SK-N-MC (cell line): Measurements from ENCODE around the gene FARS2.

Source experiments
- DNase-seq: peaks from one replicate; pipeline ENCODE4 v3.0.0-alpha.2; 2011; ENCODE audit warnings: low read depth, low spot score
- H3K27ac ChIP-seq: fragments of 200-600 bp; sonication (generic); 2 replicates; pipeline ENCODE4 v1.5.1; 2016; ENCODE audit warnings: mixed run types
- H3K36me3 ChIP-seq: fragments of 200-600 bp; sonication (generic); 2 replicates; pipeline ENCODE4 v1.6.1; 2017; ENCODE audit warnings: antibody characterized with exemption, low read length, mixed read lengths; ENCODE audit not compliant: insufficient read depth
- H3K4me3 ChIP-seq: fragments of 200-600 bp; sonication (generic); 2 replicates; pipeline ENCODE4 v1.5.1; 2016
- H3K9ac ChIP-seq: fragments of 200-600 bp; sonication (generic); 2 replicates; pipeline ENCODE4 v1.8.0; 2017; ENCODE audit warnings: mixed run types, mixed read lengths; ENCODE audit not compliant: insufficient read length
- H3K9me3 ChIP-seq: fragments of 200-600 bp; sonication (generic); 2 replicates; pipeline ENCODE4 v1.6.1; 2017; ENCODE audit warnings: low read depth, mild to moderate bottlenecking, antibody characterized with exemption, low read length, moderate library complexity, mixed read lengths
- EZH2 ChIP-seq: fragments of 200-600 bp; sonication (generic); IDR thresholded peaks from one replicate; pipeline ENCODE4 v1.6.1; 2017; ENCODE audit warnings: antibody characterized with exemption
- FOXP2 ChIP-seq: optimal IDR thresholded peaks from 2 replicates; pipeline ENCODE3; 2011; ENCODE audit warnings: mild to moderate bottlenecking, moderate library complexity; ENCODE audit not compliant: insufficient read depth; ENCODE audit errors: extremely low read length, control extremely low read depth
- POLR2AphosphoS5 ChIP-seq: IDR thresholded peaks from 2 replicates; pipeline ENCODE4 v1.6.1; 2012; ENCODE audit warnings: mild to moderate bottlenecking, low read depth, low read length, borderline replicate concordance

Gene FARS2

GRCh38 chr6:5626727-5627426 lies 365.6 kb downstream of the FARS2 start:
- TF ChIP-seq EZH2 (no peak), POLR2AphosphoS5 (no peak), FOXP2 (no peak)
- Histone ChIP-seq H3K36me3 (no peaks in the 10 kb centered on the region), H3K9me3 (no peaks in the 10 kb centered on the region), H3K4me3 (no peak overlapping the region), H3K27ac (no peak overlapping the region), H3K9ac (no peak overlapping the region)
- no peak for DNase-seq

GRCh38 chr6:5630636-5631035 lies 369.3 kb downstream of the FARS2 start:
- H3K9me3 ChIP-seq: no peaks in the 10 kb centered on the region
- no peaks in the 10 kb centered on the region for H3K36me3 ChIP-seq
- TF ChIP-seq POLR2AphosphoS5: no peak
- TF ChIP-seq FOXP2: no peak
- TF ChIP-seq EZH2: no peak
- no peak overlapping the region for H3K27ac ChIP-seq
- DNase-seq: no peak
- H3K4me3 ChIP-seq: no peak overlapping the region
- no peak overlapping the region for H3K9ac ChIP-seq

- Histone ChIP-seq H3K9ac (no peak overlapping the region), H3K9me3 (no peaks in the 10 kb centered on the region), H3K36me3 (no peaks in the 10 kb centered on the region), H3K4me3 (0 out of 2 replicates have a peak overlapping the region, but pooled peaks have one; percentile 22), H3K27ac (no peak overlapping the region; the same call in 1 of the 2 replicates)
- TF ChIP-seq EZH2 (no peak), POLR2AphosphoS5 (peak; percentile 35; the same call in 1 of the 2 replicates)
- DNase-seq: peak; percentile 64
Measured at GRCh38 chr6:5632348-5632935, 371.1 kb downstream of the FARS2 start.

GRCh38 chr6:5634525-5634924 lies 373.2 kb downstream of the FARS2 start:
- DNase-seq: no peak
- Histone ChIP-seq H3K36me3 (no peaks in the 10 kb centered on the region), H3K9ac (no peak overlapping the region), H3K9me3 (no peaks in the 10 kb centered on the region), H3K4me3 (no peak overlapping the region), H3K27ac (no peak overlapping the region)
- no peak for TF ChIP-seq EZH2
- no peak for TF ChIP-seq FOXP2
- TF ChIP-seq POLR2AphosphoS5: no peak

- 0 out of 2 replicates have a peak, but pooled peaks cover 4% of the 10 kb centered on the region for H3K9me3 ChIP-seq
- H3K4me3 ChIP-seq: no peak overlapping the region
- DNase-seq: no peak
- H3K36me3 ChIP-seq: no peaks in the 10 kb centered on the region
- TF ChIP-seq EZH2: no peak
- no peak for TF ChIP-seq POLR2AphosphoS5
- TF ChIP-seq FOXP2: no peak
- H3K9ac ChIP-seq: no peak overlapping the region
- no peak overlapping the region for H3K27ac ChIP-seq
Measured at GRCh38 chr6:5636210-5637030, 375.1 kb downstream of the FARS2 start.

- 0 out of 2 replicates have a peak, but pooled peaks cover 4% of the 10 kb centered on the region for H3K9me3 ChIP-seq
- TF ChIP-seq POLR2AphosphoS5 (no peak), EZH2 (no peak), FOXP2 (no peak)
- no peak overlapping the region for H3K9ac ChIP-seq
- no peak for DNase-seq
- no peak overlapping the region for H3K4me3 ChIP-seq
- H3K36me3 ChIP-seq: no peaks in the 10 kb centered on the region
- no peak overlapping the region for H3K27ac ChIP-seq
Measured at GRCh38 chr6:5637714-5638113, 376.4 kb downstream of the FARS2 start.

- H3K27ac ChIP-seq: no peak overlapping the region
Measured at GRCh38 chr6:5638666-5639065, 377.4 kb downstream of the FARS2 start.

GRCh38 chr6:5639193-5639592 lies 377.9 kb downstream of the FARS2 start:
- no peak for TF ChIP-seq EZH2
- TF ChIP-seq POLR2AphosphoS5: no peak
- TF ChIP-seq FOXP2: no peak

More at GRCh38 chr6:5638666-5639065, 377.4 kb downstream of the FARS2 start:
- H3K9ac ChIP-seq: no peak overlapping the region
- H3K9me3 ChIP-seq: 0 out of 2 replicates have a peak, but pooled peaks cover 4% of the 10 kb centered on the region
- no peak for TF ChIP-seq POLR2AphosphoS5
- TF ChIP-seq FOXP2: no peak
- TF ChIP-seq EZH2: no peak
- no peak for DNase-seq
- no peaks in the 10 kb centered on the region for H3K36me3 ChIP-seq
- H3K4me3 ChIP-seq: no peak overlapping the region

More at GRCh38 chr6:5639193-5639592, 377.9 kb downstream of the FARS2 start:
- H3K9me3 ChIP-seq: 0 out of 2 replicates have a peak, but pooled peaks cover 4% of the 10 kb centered on the region
- no peak overlapping the region for H3K9ac ChIP-seq
- DNase-seq: no peak
- H3K4me3 ChIP-seq: no peak overlapping the region
- no peaks in the 10 kb centered on the region for H3K36me3 ChIP-seq
- H3K27ac ChIP-seq: no peak overlapping the region
